GM21360 (cell line): Measurements from ENCODE around the gene MACROD2.

Experiments
- ATAC-seq: cut with Tn5 transposase; IDR thresholded peaks from one replicate; pipeline ENCODE4 v1.9.1; 2021; ENCODE audit warnings: mild to moderate bottlenecking, moderate library complexity; ENCODE audit not compliant: unreplicated experiment

Gene MACROD2

DNA sequence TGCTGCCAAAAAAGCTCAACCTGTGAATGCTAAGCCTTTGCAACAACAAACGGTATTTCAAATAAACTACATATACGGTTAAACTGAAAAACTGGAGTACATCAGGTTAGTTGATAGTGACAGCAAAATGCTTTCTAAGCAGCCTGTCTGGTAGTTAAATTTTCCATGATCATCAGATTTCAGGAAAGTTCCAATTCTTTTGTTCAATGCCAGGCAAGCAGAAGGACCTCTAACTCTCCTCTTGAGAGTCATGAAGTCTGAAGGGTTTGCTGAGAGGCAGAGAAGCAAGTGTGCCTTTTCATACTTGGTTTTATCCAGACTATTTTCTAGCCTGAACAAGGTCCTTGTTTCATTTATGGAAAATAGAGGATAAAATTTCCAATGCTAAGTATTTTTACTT is 337.6 kb downstream of the MACROD2 start:
- ATAC-seq = no peak

- ATAC-seq = no peak
Measured at GRCh38 chr20:14333721-14334120, 338.4 kb downstream of the MACROD2 start.

- ATAC-seq = no peak
Measured at GRCh38 chr20:14334306-14334930, 339.1 kb downstream of the MACROD2 start.

- ATAC-seq = no peak
Measured at GRCh38 chr20:14335052-14335451, 339.7 kb downstream of the MACROD2 start.

DNA sequence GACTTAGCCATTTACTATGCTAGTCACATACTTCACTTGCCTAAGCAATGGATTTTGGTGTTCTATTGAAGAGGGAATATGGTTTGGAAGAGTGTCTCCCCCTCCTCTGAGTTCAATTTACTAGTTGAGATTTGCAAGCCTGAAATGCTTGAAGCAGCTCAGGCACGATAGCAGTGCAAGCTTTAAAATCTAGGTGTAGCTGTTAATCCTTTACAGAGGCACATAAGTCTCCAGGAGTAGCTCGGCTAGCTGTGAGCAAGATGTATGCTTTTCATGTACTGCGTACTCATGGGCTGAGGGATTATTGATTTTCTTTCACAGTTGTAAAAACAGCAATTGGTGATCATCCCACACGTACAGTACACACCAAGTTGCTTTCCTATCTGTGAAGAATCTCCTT is 341.4 kb downstream of the MACROD2 start:
- no peak for ATAC-seq

- peak; percentile 99 for ATAC-seq
Measured at GRCh38 chr20:14337400-14338171, 342.3 kb downstream of the MACROD2 start, which contains the start of gene FLRT3. Gene FLRT3, minus strand, starts transcription at chr20:14337612. Its CDS starts 10,106 bp downstream, at chr20:14327506.

DNA sequence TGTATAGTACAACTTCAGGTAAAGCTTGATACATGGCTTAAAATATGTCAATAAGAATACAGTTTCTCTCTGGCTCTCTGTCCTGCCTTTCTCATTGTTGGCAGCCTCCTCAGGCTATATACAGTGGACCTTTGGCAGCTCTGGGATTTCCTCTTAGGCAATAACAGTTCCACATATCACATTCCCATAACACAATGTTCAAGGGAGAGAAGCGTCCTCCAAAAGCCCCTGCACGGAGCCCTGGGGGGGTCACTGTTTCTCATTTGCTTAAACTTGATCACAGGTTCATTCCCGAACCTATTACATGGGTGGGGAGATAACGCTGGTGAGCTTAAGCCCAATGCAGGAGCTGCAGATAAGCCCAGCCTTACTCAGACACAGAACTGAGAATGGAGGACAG is 346.5 kb downstream of the MACROD2 start:
- no peak for ATAC-seq

DNA sequence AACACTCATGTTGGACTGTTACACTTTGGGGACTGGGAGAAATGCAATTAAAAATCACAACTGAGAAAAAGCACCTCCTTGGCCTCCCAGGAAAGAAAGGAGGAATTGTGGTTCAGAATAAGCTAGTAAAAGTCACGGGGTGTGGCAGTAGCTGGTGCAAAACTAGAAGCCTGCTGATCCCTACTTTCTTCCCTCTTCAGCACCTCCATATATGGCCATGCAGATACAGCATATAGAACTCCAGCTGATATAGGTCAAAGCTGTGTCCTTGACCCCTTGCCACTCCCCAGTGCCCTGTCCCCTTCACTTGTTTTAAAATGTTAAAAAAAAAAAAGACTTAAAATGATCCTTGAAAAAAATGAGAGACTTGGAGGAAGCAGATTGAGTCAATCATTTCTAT is 347.6 kb downstream of the MACROD2 start:
- no peak for ATAC-seq

- ATAC-seq = no peak
Measured at GRCh38 chr20:14343491-14344065, 348.3 kb downstream of the MACROD2 start.

DNA sequence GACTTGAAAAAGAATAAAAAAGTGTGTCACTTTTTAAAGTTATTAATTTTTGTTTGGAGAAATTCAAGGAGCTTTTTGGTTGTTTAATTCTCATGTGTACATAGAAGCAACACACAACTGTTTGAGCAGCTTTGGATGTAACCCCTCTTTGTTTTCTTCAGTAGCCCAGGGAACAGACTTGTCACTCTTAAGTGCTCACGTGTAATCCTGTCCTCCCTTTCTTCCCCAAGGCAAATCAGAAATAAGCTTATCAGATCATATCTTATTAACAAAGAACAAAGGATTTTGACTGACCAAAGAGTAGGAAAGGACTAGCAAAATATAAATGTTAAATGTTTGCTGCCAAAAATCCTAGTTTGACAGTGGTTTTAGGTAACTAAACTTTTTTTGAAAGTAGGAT is 349.4 kb downstream of the MACROD2 start:
- no peak for ATAC-seq

DNA sequence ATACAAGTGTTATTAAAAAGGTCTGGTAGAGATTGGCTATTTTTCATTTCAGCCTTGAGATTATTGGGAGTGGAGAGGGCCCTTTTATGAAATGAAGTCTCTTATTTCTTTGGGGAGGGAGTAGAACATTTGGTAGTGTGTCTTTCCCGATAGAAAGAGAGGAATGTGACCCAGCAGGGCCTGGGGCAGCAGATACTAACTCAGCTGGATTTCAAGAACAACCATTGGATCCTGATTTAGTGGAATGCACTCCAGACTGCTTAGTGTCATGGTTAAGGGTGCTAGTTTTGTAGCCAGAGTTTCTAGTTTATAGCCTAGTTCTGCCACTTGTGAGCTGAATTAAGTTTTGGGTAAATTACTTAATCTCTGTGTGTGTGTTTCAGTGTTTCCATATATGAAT is 360.5 kb downstream of the MACROD2 start:
- no peak for ATAC-seq

DNA sequence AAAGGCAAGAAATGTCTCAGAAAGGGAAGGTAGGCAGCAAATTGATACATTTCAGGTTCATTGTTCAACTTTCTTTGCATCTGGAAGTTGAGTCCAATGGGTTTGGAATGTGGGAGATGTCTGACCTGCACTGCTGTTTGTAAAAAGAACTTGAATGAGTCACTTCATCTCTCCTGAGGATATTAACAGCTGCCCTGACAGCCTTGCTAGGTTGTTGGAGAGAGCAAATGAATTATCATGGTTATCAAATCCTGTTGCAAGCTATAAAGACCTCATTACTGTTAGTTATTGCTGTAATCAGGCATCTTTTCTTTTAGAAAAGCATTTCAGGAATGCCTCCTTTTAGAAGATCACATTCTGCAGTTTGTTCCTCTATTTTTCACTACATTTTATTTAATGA is 365.1 kb downstream of the MACROD2 start:
- ATAC-seq = no peak

DNA sequence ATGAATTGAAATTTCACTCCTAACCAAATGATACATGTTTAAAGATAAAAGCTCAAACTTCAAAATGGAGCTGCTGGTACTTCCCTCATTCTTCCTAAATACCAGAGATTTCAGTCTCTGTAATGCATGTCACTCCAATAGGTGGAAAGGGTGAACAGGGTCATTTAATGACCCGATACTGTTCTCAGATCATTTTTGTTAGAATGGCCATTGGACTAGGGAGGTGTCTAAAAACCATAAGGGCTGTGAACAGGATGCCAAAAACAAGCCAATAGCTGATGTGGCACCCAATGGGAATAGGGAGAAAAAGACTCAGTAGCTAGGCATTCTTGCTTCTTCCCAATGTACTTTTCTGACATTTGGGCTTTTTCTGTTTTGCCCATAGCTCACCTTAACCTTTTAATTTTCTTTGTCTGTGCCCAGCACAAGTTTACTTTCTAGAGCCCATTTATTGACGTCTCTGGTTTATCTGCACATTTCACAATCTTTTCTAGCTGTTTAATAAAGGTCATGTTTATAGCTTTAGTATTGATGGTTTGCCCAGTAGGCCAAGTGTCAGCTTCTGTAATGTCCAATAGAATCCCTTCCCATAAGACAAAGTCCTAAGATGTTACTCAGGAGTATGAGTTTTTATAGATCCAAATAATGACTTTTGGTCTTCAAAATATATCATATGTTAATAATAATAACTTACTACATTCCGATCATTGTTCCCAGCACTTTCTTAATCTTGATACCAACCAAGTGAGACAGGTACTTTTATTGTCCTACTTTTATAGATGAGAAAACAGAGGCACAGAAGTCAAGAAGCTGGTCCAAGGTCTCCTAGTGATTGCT is 366.4 kb downstream of the MACROD2 start:
- no peak for ATAC-seq

- no peak for ATAC-seq
Measured at GRCh38 chr20:14374196-14374595, 378.9 kb downstream of the MACROD2 start.

DNA sequence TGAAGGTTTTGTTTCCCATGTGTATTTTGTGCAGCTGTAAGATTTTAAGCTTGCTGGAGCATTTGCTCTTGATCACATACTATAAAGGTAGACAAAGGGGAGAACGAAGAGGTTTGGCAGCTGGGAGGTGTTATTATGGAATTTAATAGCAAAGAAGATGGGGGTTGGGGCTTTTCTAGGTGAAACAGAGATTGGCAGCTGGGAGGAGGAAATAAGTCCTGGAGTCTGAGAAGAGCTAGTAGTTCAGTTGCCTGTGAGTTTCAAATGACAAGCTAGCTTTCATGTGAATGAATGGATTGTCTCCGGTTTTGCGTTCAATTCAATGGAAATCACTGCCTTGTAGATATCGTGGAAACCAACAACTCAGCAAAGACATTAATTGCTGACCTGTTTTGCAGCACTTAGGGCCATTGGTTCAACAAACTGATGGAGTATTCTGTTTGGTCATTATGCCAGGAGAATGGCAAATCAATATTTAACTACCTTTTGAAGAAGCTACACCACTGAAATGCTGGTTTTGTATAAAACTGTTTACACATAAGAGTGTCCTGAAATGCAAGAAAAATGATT is 380.2 kb downstream of the MACROD2 start:
- no peak for ATAC-seq

GRCh38 chr20:14378326-14378725 is 383.0 kb downstream of the MACROD2 start:
- ATAC-seq = no peak

DNA sequence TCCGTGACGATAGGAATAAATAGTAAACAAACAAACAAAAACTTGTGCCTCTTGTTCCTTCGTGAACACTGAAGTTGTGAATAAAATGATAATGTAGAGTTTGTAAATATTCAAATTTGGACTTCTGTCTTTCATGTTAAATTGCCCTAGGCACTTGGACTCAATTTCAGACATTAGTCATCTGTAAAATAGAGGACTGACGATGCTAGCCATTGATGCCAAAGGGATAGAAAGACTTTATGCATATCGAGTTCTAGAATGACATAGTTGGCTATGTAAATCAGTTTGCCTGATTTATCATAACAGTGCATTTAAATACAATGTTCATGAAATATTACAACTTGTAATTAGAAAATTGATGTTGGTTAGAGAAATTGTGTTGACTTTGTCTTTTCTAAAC is 388.0 kb downstream of the MACROD2 start:
- no peak for ATAC-seq

- ATAC-seq = no peak
Measured at GRCh38 chr20:14384416-14385175, 389.3 kb downstream of the MACROD2 start.

- ATAC-seq = no peak
Measured at GRCh38 chr20:14385176-14385740, 389.9 kb downstream of the MACROD2 start.

GRCh38 chr20:14386726-14387125 is 391.4 kb downstream of the MACROD2 start:
- no peak for ATAC-seq
